NCI-H1436 treated with DMSO at 0.1 percent for 48 hours (cell line): ENCODE measurements around the gene PTPN14.

Experiments used
- DNase-seq: peaks from one replicate; lab custom pipeline; 2025; lab: John Stamatoyannopoulos, UW

PTPN14 gene

GRCh38 chr1:214364786-214365295, 186.6 kb downstream of the PTPN14 start:
- no peak for DNase-seq

- no peak for DNase-seq
These were observed 187.0 kb downstream of the PTPN14 start for GRCh38 chr1:214364386-214364785.

- no peak for DNase-seq
These were observed 188.0 kb downstream of the PTPN14 start for GRCh38 chr1:214363386-214363785.

DNA sequence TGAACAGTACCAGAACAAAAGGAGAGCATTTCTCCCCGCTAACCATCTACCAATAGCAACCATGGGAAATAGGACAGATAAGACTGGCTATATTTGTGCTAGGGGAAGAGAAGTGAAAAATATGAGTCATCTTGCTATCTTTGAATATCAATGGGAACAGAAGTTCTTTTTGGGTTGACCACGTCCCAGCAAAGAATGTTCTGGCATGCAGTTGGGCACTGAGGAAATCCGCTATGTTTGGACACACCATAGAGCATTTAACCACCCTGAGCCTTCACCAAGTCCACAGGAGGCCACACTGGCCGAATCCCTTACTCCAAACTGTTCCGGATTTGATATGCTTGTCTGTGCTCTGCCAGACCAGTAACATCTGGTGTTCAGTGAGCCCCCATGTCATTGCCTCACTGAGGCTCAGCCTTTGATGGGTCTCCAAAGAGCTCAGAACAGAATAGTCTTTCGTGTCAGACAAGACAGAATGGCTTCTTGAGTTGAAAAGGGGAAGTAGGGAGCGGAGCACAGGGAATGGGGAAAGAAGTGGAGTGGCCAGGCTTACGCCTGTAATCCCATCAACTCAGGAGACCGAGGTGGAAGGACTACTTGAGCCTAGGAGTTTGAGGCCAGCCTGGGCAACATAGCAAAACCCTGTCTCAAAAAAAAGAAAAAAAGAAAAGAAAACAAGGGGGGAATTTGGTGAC, 189.1 kb downstream of the PTPN14 start:
- no peak for DNase-seq

- no peak for DNase-seq
These were observed 189.8 kb downstream of the PTPN14 start for GRCh38 chr1:214361636-214362035.

DNA sequence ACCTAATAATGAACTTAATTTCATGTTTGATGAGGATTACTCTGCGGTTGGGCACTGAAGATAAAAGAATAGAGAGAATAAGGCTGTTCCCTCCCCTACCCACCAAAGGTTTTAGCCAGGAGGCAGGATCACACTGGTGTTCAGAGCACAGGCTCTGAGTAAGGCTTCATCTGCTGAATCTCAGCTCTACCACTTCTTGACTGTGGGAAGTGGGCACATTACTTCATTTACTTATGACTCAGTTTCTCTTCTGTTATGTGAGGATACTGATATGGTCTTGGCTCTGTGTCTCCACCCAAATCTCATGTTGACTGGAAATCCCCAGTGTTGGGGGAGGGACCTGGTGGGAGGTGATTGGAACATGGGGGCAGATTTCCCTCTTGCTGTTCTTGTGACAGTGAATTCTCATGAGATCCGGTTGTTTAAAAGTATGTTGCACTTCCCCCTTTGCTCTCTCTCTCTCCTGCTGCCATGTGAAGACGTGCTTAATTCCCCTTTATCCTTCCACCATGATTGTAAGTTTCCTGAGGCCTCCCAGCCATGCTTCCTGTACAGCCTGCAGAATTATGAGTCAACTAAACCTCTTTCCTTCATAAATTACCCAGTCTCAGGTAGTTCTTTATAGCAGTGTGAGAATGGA, 190.8 kb downstream of the PTPN14 start:
- no peak for DNase-seq

- DNase-seq, result no peak
These were observed 191.3 kb downstream of the PTPN14 start for GRCh38 chr1:214360116-214360515.

GRCh38 chr1:214354440-214355148, 196.8 kb downstream of the PTPN14 start:
- DNase-seq, result no peak

DNA sequence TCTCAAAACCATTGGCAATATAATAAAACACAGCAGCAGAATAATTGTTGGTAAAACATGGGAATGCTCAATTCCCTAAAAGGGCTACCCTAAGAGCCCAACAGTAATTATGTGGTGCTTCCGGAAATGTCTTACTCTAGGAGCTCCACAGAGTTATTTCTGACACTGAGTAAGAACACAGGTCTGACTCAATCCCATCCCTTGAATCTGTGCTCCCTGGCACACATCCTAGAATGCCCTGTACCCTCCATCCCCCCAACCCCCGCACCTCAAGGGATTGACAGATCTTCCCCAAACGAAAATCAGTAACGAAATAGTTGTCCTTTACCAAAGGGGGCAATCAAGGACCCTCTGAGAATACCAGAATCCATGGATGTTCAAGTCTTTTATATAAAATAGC, 198.6 kb downstream of the PTPN14 start:
- no peak for DNase-seq

- DNase-seq, result no peak
These were observed 199.7 kb downstream of the PTPN14 start for GRCh38 chr1:214351551-214352277.

DNA sequence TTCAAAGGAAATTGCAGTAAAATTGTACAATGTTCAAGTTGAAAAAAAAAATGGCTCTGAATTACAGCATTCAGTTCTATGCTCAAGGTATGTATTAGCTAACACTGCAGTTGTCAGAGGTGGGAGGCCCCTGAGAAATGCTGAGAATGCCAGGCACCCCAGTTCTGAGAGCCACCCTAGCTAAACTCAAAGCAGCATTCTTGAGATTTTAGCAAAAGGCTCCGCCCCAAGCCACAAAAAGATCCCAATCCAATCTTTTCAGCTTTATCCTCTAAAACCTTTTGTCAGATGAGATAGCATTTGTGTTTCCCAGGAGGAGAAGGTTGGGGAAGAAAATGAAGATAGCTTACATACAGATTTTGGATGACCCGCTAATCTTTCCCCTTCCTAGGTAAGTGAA, 201.6 kb downstream of the PTPN14 start:
- no peak for DNase-seq

GRCh38 chr1:214349008-214349407, 202.4 kb downstream of the PTPN14 start:
- no peak for DNase-seq

- no peak for DNase-seq
These were observed 206.5 kb downstream of the PTPN14 start for GRCh38 chr1:214344897-214345296.

DNA sequence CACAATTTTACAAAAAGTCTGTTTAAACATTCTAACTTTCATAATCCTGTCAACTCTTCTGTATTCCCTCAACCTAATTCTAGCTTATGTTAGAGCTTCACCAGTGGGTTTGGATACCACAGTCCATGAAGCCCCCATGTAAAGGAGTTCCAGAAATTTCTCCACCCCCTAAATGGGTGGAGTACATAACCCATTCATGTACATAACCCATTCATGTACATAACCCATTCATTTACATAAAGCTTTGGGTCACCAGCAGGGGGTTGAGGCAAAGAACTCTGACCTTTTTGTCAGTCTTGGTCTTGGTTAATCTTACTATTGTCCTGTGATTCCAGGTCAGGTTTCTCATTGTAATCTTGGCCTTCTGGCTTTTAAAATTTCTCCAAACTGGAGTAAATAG, 208.9 kb downstream of the PTPN14 start:
- DNase-seq, result no peak

GRCh38 chr1:214341932-214342331, 209.5 kb downstream of the PTPN14 start:
- DNase-seq, result no peak

- no peak for DNase-seq
These were observed 209.9 kb downstream of the PTPN14 start for GRCh38 chr1:214341459-214341858.

GRCh38 chr1:214338212-214338611, 213.2 kb downstream of the PTPN14 start:
- no peak for DNase-seq

DNA sequence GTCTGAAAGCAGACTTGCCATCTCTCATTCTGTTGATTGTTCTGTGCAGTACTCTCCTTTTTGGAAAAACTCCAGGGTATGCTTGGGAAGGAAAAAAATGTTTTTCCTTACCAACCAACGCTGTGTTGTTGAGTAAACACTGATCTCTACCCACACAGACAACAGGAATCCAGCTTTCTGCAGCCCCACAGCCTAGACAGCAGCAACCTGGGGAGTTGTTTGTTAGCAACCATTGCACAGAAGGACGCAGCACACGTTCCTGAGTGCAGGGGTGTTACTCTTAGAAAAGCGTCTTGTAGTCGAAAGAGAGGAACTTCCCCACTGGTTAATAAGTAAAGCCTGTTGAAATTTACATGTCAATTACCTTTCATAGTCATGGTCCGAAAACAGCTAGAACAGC, 213.9 kb downstream of the PTPN14 start:
- no peak for DNase-seq

GRCh38 chr1:214337015-214337414, 214.4 kb downstream of the PTPN14 start:
- DNase-seq, result no peak

- DNase-seq, result peak; percentile 54
These were observed 215.8 kb downstream of the PTPN14 start for GRCh38 chr1:214335567-214335966.

DNA sequence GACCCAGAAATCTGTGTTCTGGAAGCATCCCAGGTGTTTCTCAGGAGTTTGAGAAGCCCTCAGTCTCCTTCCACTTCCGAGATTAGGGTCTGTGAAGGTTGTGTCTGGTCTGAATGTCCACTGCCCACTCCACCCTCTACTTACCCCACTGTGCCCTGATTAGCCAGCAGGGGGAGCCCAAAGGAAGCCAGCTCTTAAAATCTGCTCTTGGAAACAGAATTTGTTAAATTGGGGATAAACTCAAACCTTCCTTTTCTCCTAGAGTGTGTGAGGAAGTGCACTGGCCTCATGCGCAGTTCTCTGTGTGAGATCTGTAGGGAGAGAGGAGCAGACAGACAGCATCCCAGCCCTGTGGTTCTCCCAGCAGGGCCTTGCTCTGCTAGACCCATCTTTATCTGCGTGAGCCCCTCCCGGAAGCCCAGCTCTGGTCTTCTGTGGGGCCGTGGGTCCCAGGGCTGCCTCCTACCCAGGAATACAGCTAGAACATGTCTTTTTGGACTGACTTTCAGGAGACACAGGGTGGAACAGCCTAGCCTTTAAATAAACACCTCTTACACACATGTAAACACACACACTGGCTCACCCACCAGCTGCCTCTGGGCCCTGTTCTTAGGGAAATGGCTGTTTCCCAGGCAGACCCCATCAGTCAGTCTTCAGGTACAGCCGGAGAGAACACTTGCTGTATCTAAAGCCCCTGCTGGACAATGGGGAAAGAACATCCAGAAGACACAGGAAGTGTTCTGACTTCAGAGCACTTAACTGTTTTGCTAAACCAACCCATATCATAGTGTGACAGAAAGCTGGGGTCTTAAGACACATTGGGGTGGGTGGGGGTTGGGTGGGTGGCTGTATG, 218.2 kb downstream of the PTPN14 start:
- peak; percentile 4 for DNase-seq
